ENCODE measurements around the gene SNX11.

Gene SNX11

GRCh38 chr17:48148029-48148770, 40.6 kb downstream of the SNX11 start (continued):
- TF ChIP-seq SP2 (tag by site-specific recombination; IDR thresholded peaks at IDR 0.05) (no peak), AEBP2 (tag by site-specific recombination; IDR thresholded peaks at IDR 0.05; ENCODE audit: borderline replicate concordance) (no peak), ZNF423 (tag by site-specific recombination; IDR thresholded peaks at IDR 0.05) (no peak)

- Histone ChIP-seq H3K9me3 (ENCODE audit: control insufficient read depth, insufficient read depth, low read depth, low read length) (no peaks in the 10 kb centered on the region), H3K36me3 (ENCODE audit: control insufficient read depth in 2 of 2, insufficient read depth in 1 of 2, low read length in 2 of 2) (no peaks in the 10 kb centered on the region), H3K4me3 (ENCODE audit: low read depth, low read length) (no peak overlapping the region), H3K27ac (ENCODE audit: extremely low read depth, low read depth, low read length) (no peak overlapping the region), H3K4me1 (ENCODE audit: control insufficient read depth, insufficient read depth, low read length) (peaks cover 19% of the 10 kb centered on the region)
- POLR2A ChIA-PET, result no interaction called here
- CTCF ChIA-PET, result interaction anchor here (0.5 to 2.6 kb wide), 13 partner anchors 9 to 357 kb away, joined by 3 to 7 read pairs (median 4); no protein-coding TSS in a partner anchor
- TF ChIP-seq ZNF449 (tag by site-specific recombination; IDR thresholded peaks at IDR 0.05) (peak; percentile 61; the same call in 1 of the 2 replicates), REST (tag by site-specific recombination; IDR thresholded peaks at IDR 0.05) (no peak), PATZ1 (tag by site-specific recombination; IDR thresholded peaks at IDR 0.05) (peak; percentile 82), ZBTB8A (tag by site-specific recombination; IDR thresholded peaks at IDR 0.05) (peak; percentile 35; the same call in 1 of the 2 replicates), ZBTB21 (tag by site-specific recombination; IDR thresholded peaks at IDR 0.05) (no peak; the same call in 1 of the 2 replicates), RBAK (tag by site-specific recombination; IDR thresholded peaks at IDR 0.05) (no peak), ZNF629 (tag by site-specific recombination; IDR thresholded peaks at IDR 0.05) (peak; percentile 74), ZNF600 (tag by site-specific recombination; IDR thresholded peaks at IDR 0.05) (peak; percentile 87), SP7 (tag by site-specific recombination; IDR thresholded peaks at IDR 0.05) (peak; percentile 68), ZNF792 (tag by site-specific recombination; IDR thresholded peaks at IDR 0.05) (no peak), ZNF391 (tag by site-specific recombination; IDR thresholded peaks at IDR 0.05; ENCODE audit: borderline replicate concordance, low read depth) (no peak), KLF16 (tag by site-specific recombination; IDR thresholded peaks at IDR 0.05) (no peak), ZNF610 (tag by site-specific recombination; IDR thresholded peaks at IDR 0.05; ENCODE audit: borderline replicate concordance) (peak; percentile 30; the same call in 1 of the 2 replicates), PRDM4 (tag by site-specific recombination; IDR thresholded peaks at IDR 0.05) (peak; percentile 32), GLI4 (tag by site-specific recombination; IDR thresholded peaks at IDR 0.05) (no peak), ZNF366 (tag by site-specific recombination; conservative IDR thresholded peaks at IDR 0.05) (peak; percentile 46; the same call in 1 of the 2 replicates), ZFHX2 (tag by site-specific recombination; conservative IDR thresholded peaks at IDR 0.05) (no peak), KLF10 (tag by site-specific recombination; IDR thresholded peaks at IDR 0.05) (no peak; the same call in 1 of the 2 replicates), ZNF138 (tag by site-specific recombination; IDR thresholded peaks at IDR 0.05; ENCODE audit: borderline replicate concordance) (no peak), GLIS1 (tag by site-specific recombination; IDR thresholded peaks at IDR 0.05) (peak; percentile 96)
Observed at GRCh38 chr17:48148854-48149786, 41.6 kb downstream of the SNX11 start.
